COLO668 (cell line): ENCODE data around the gene IFT172.
"Not testable (repeated sequence)": the region's sequence is repeated elsewhere in the genome, so short reads cannot be mapped to it uniquely, and the experiment has no call there.

Source experiments
- DNase-seq: peaks from one replicate; lab custom pipeline; 2025; ENCODE audit not compliant: unreplicated experiment; lab: John Stamatoyannopoulos, UW

The IFT172 gene

GRCh38 chr2:27428213-27428977, 61.1 kb downstream of the IFT172 start, which contains the start of gene NRBP1:
Gene NRBP1 (plus strand): TSS chr2:27428631. CDS start chr2:27433274, 4,643 bp downstream.
- peak; percentile 95 for DNase-seq

- no peak for DNase-seq
Observed at GRCh38 chr2:27427863-27428212, 61.7 kb downstream of the IFT172 start.

- DNase-seq = not testable (repeated sequence)
Observed at GRCh38 chr2:27425039-27425438, 64.5 kb downstream of the IFT172 start.

GRCh38 chr2:27422958-27423357, 66.6 kb downstream of the IFT172 start:
- no peak for DNase-seq

GRCh38 chr2:27421660-27422250, 67.8 kb downstream of the IFT172 start:
- no peak for DNase-seq

- no peak for DNase-seq
Observed at GRCh38 chr2:27420996-27421395, 68.5 kb downstream of the IFT172 start.

- DNase-seq = no peak
Observed at GRCh38 chr2:27416151-27416550, 73.4 kb downstream of the IFT172 start.

- no peak for DNase-seq
Observed at GRCh38 chr2:27412419-27413152, 77.0 kb downstream of the IFT172 start.

GRCh38 chr2:27409321-27410073, 80.0 kb downstream of the IFT172 start, which contains the start of gene PPM1G:
Gene PPM1G (minus strand): TSS chr2:27409591. CDS start chr2:27409422, 169 bp downstream.
- DNase-seq = peak; percentile 98

- peak; percentile 64 for DNase-seq
Observed at GRCh38 chr2:27408601-27409320, 80.8 kb downstream of the IFT172 start.

GRCh38 chr2:27407798-27408491, 81.6 kb downstream of the IFT172 start:
- DNase-seq = peak; percentile 37

- no peak for DNase-seq
Observed at GRCh38 chr2:27400348-27401135, 89.0 kb downstream of the IFT172 start.

- no peak for DNase-seq
Observed at GRCh38 chr2:27398962-27399361, 90.6 kb downstream of the IFT172 start.
